CD8-positive, alpha-beta memory T cell (primary cell): ENCODE data around the gene ADPRH. TPM values are rescaled to one million over a fixed set of nuclear protein-coding genes. Genes with fewer than 3 reads are reported as not detected.
"Not testable (repeated sequence)": the region's sequence is repeated elsewhere in the genome, so short reads cannot be mapped to it uniquely, and the experiment has no call there.

Experiments
- CTCF ChIA-PET: fragments of 350-600 bp; sonication (Branson Sonifier 250); formaldehyde crosslinking; loops from one replicate; lab custom pipeline; 2021; ENCODE audit warnings: antibody characterized with exemption; lab: Charles Lee
- POLR2A ChIA-PET: fragments of 350-600 bp; sonication (Branson Sonifier 250); formaldehyde crosslinking; loops from one replicate; lab custom pipeline; 2021; ENCODE audit warnings: antibody characterized with exemption; lab: Charles Lee
- DNase-seq, 5 donors: peaks; one replicate each; pipeline versions ENCODE4 v3.0.0 to v3.0.0-alpha.2; 2020 to 2022; ENCODE audit warnings: mixed read lengths in 1 of 5
- H3K27ac ChIP-seq: one replicate; pipeline ENCODE4 v1.7.0; 2013; ENCODE audit warnings: low read depth, mild to moderate bottlenecking, low read length, moderate library complexity
- H3K27me3 ChIP-seq: 2 replicates; pipeline ENCODE4 v1.7.0; 2013; ENCODE audit warnings: low read length, mild to moderate bottlenecking; ENCODE audit not compliant: insufficient read depth, poor library complexity, severe bottlenecking
- H3K36me3 ChIP-seq: 2 replicates; pipeline ENCODE4 v1.7.0; 2013; ENCODE audit warnings: mild to moderate bottlenecking, low read length, moderate library complexity; ENCODE audit not compliant: insufficient read depth
- H3K4me1 ChIP-seq: 2 replicates; pipeline ENCODE4 v1.7.0; 2013; ENCODE audit warnings: mild to moderate bottlenecking, low read length, moderate library complexity; ENCODE audit not compliant: insufficient read depth
- H3K4me3 ChIP-seq: 2 replicates; pipeline ENCODE4 v1.7.0; 2013; ENCODE audit warnings: mild to moderate bottlenecking, low read length
- H3K9me3 ChIP-seq: 2 replicates; pipeline ENCODE4 v1.7.0; 2013; ENCODE audit warnings: mild to moderate bottlenecking, low read length
- H3K27ac Mint-ChIP-seq, 8 donors: one replicate each; pipeline ENCODE4 v1.8.0; 2020 to 2021; ENCODE audit warnings: mixed read lengths in 8 of 8, mild to moderate bottlenecking in 6 of 8, inconsistent platforms in 3 of 8, moderate library complexity in 3 of 8
- H3K27me3 Mint-ChIP-seq, 2 donors: one replicate each; pipeline ENCODE4 v1.8.0; 2020 to 2021; ENCODE audit warnings: mixed read lengths in 2 of 2, mild to moderate bottlenecking in 1 of 2, moderate library complexity in 1 of 2
- H3K36me3 Mint-ChIP-seq, 3 donors: one replicate each; pipeline ENCODE4 v1.8.0; 2020 to 2021; ENCODE audit warnings: mixed read lengths in 3 of 3, inconsistent platforms in 1 of 3, mild to moderate bottlenecking in 1 of 3
- H3K4me1 Mint-ChIP-seq, 3 donors: one replicate each; pipeline ENCODE4 v1.8.0; 2020 to 2021; ENCODE audit warnings: mixed read lengths in 3 of 3, inconsistent platforms in 1 of 3, mild to moderate bottlenecking in 1 of 3
- H3K4me3 Mint-ChIP-seq, 7 donors: one replicate each; pipeline ENCODE4 v1.8.0; 2020 to 2021; ENCODE audit warnings: mixed read lengths in 7 of 7, mild to moderate bottlenecking in 6 of 7, moderate library complexity in 4 of 7, inconsistent platforms in 2 of 7
- H3K9me3 Mint-ChIP-seq, 5 donors: one replicate each; pipeline ENCODE4 v1.8.0; 2020 to 2022; ENCODE audit warnings: mixed read lengths in 5 of 5, mild to moderate bottlenecking in 3 of 5, moderate library complexity in 2 of 5, inconsistent platforms in 1 of 5
- polyA plus RNA-seq: library from polyadenylated mRNA; unstranded; fragments of 300-500 nt; fragmentation: Illumina TruSeq; gene quantifications from one replicate; pipeline ENCODE4 v1.2.3, GENCODE V29; 2021
- total RNA-seq, 2 experiments: library from RNA; stranded (reverse); gene quantifications; one replicate each; pipeline ENCODE4 v1.2.3, GENCODE V29; 2021

Gene ADPRH
- total and polyA plus RNA-seq, 3 experiments from 2014 or later, result 2.5 to 7.9 (median 6.8) TPM

- Histone ChIP-seq H3K9me3 (no peaks in the 10 kb centered on the region), H3K36me3 (no peaks in the 10 kb centered on the region), H3K4me3 (no peak overlapping the region), H3K27ac (no peak overlapping the region), H3K27me3 (no peaks in the 10 kb centered on the region), H3K4me1 (no peaks in the 10 kb centered on the region)
- Mint-ChIP-seq H3K27me3 (peaks cover 0 to 3% of the 10 kb centered on the region in 2 donors), H3K36me3 (no peaks in the 10 kb centered on the region), H3K4me3 (no peak overlapping the region), H3K9me3 (no peaks in the 10 kb centered on the region), H3K4me1 (no peaks in the 10 kb centered on the region), H3K27ac (no peak overlapping the region)
- no peak for DNase-seq
- CTCF ChIA-PET, result no interaction called here
- POLR2A ChIA-PET, result no interaction called here
These were observed 37.0 kb upstream of the ADPRH start for GRCh38 chr3:119542168-119542767.

DNA sequence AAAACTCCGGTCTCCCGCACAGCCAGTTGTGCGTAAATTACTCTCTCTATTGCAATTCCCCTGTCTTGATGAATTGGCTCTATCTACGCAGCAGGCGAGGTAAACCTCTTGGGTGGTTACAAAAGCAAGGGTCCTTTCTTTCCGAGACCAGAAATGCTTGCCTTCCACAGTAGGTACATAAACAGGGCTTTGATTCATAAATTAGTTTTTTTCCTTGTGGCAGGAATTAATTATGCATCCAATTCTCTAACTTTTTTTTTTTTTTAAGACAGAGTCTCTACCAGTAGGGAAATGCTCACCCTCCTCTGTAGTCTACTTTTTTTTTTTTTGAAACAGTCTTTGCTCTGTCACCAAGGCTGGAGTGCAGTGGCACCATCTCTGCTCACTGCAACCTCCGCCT is 36.1 kb upstream of the ADPRH start:
- no peak overlapping the region for H3K27ac Mint-ChIP-seq
- no peaks in the 10 kb centered on the region for H3K36me3 Mint-ChIP-seq
- DNase-seq, result no peak
- H3K27ac ChIP-seq, result no peak overlapping the region
- peaks cover 0 to 3% of the 10 kb centered on the region in 2 donors for H3K27me3 Mint-ChIP-seq
- H3K4me3 Mint-ChIP-seq, result no peak overlapping the region
- no peaks in the 10 kb centered on the region for H3K4me1 Mint-ChIP-seq
- H3K4me1 ChIP-seq, result no peaks in the 10 kb centered on the region
- POLR2A ChIA-PET, result no interaction called here
- H3K9me3 Mint-ChIP-seq, result no peaks in the 10 kb centered on the region
- CTCF ChIA-PET, result interaction anchor here (0.7 to 0.8 kb wide), 2 partner anchors 14 to 23 kb away, joined by 3 read pairs; no protein-coding TSS in a partner anchor
- H3K27me3 ChIP-seq, result no peaks in the 10 kb centered on the region
- H3K4me3 ChIP-seq, result no peak overlapping the region
- H3K36me3 ChIP-seq, result no peaks in the 10 kb centered on the region
- no peaks in the 10 kb centered on the region for H3K9me3 ChIP-seq

- no peak overlapping the region for H3K4me3 Mint-ChIP-seq
- DNase-seq, result no peak
- no peaks in the 10 kb centered on the region for H3K36me3 Mint-ChIP-seq
- POLR2A ChIA-PET, result no interaction called here
- Histone ChIP-seq H3K36me3 (no peaks in the 10 kb centered on the region), H3K9me3 (no peaks in the 10 kb centered on the region), H3K4me1 (no peaks in the 10 kb centered on the region), H3K4me3 (no peak overlapping the region), H3K27me3 (no peaks in the 10 kb centered on the region), H3K27ac (no peak overlapping the region)
- no peaks in the 10 kb centered on the region for H3K9me3 Mint-ChIP-seq
- H3K4me1 Mint-ChIP-seq, result no peaks in the 10 kb centered on the region
- CTCF ChIA-PET, result no interaction called here
- peaks cover 0 to 3% of the 10 kb centered on the region in 2 donors for H3K27me3 Mint-ChIP-seq
- H3K27ac Mint-ChIP-seq, result no peak overlapping the region
These were observed 32.1 kb upstream of the ADPRH start for GRCh38 chr3:119547227-119547626.

DNA sequence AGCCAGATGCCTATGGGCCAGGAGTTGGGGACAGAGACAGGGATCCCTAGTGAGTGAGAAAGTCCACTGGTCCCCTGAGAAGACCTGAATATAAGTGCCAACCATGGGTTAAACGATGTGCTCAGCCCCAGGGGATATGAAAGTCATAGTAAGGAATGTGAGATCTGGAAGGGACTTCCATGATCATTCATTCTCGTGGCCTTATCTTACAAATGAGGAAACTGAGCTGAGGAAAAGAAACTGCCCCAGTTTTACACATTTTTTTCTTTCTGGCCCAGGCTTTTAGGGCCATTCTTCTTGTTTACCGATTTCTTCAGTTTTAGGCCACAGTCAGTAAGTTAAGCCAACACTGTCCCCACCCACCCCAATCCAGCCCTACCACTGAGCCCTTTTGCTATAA is 31.0 kb upstream of the ADPRH start:
- no peaks in the 10 kb centered on the region for H3K9me3 Mint-ChIP-seq

GRCh38 chr3:119550192-119550910 is 28.9 kb upstream of the ADPRH start:
- CTCF ChIA-PET, result interaction anchor here (1.0 kb wide), 1 partner anchor 10 kb away, joined by 3 read pairs; no protein-coding TSS in a partner anchor
- Histone ChIP-seq H3K4me1 (no peaks in the 10 kb centered on the region), H3K4me3 (no peak overlapping the region), H3K27ac (no peak overlapping the region), H3K9me3 (no peaks in the 10 kb centered on the region), H3K36me3 (no peaks in the 10 kb centered on the region), H3K27me3 (no peaks in the 10 kb centered on the region)
- no peak for DNase-seq
- Mint-ChIP-seq H3K9me3 (no peaks in the 10 kb centered on the region), H3K27ac (no peak overlapping the region), H3K36me3 (no peaks in the 10 kb centered on the region), H3K4me3 (no peak overlapping the region), H3K4me1 (peaks cover 0 to 5% (median 0%) of the 10 kb centered on the region in 3 donors), H3K27me3 (peaks cover 0 to 1% of the 10 kb centered on the region in 2 donors)
- POLR2A ChIA-PET, result no interaction called here

More for the DNA sequence above, 31.0 kb upstream of the ADPRH start:
- Histone ChIP-seq H3K27me3 (no peaks in the 10 kb centered on the region), H3K4me1 (no peaks in the 10 kb centered on the region), H3K36me3 (no peaks in the 10 kb centered on the region), H3K27ac (no peak overlapping the region), H3K4me3 (no peak overlapping the region), H3K9me3 (no peaks in the 10 kb centered on the region)
- no peaks in the 10 kb centered on the region for H3K4me1 Mint-ChIP-seq
- ChIA-PET CTCF (no interaction called here), POLR2A (no interaction called here)
- no peak for DNase-seq
- H3K36me3 Mint-ChIP-seq, result no peaks in the 10 kb centered on the region
- no peak overlapping the region for H3K4me3 Mint-ChIP-seq
- no peaks in the 10 kb centered on the region for H3K27me3 Mint-ChIP-seq
- H3K27ac Mint-ChIP-seq, result no peak overlapping the region

- no peak overlapping the region for H3K27ac Mint-ChIP-seq
- no peak overlapping the region for H3K27ac ChIP-seq
- POLR2A ChIA-PET, result no interaction called here
These were observed 27.7 kb upstream of the ADPRH start for GRCh38 chr3:119551598-119551997.

DNA sequence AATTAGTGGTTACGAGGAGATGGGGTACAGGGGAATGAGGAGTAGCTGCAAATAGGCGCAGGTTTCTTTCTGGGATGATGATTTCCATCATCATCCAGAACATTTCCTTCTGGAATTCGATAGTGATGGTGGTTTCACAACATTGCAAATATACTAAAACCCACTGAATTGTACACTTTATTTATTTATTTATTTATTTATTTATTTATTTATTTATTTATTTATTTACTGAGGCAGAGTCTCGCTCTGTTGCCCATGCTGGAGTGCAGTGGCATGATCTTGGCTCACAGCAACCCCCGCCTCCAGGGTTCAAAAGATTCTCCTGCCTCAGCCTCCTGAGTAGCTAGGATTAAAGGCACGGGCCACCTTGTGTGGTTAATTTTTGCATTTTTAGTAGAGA is 26.4 kb upstream of the ADPRH start:
- H3K9me3 ChIP-seq, H3K27me3 ChIP-seq, H3K27me3 Mint-ChIP-seq, CTCF ChIA-PET, H3K4me3 Mint-ChIP-seq, H3K9me3 Mint-ChIP-seq, H3K4me3 ChIP-seq, H3K4me1 ChIP-seq, H3K27ac Mint-ChIP-seq, H3K27ac ChIP-seq, H3K36me3 ChIP-seq, DNase-seq, H3K36me3 Mint-ChIP-seq: not testable (repeated sequence)
- POLR2A ChIA-PET, result interaction anchor here (1.0 kb wide), 1 partner anchor 54 kb away, joined by 3 read pairs; no protein-coding TSS in a partner anchor
- H3K4me1 Mint-ChIP-seq, result peaks cover 0 to 22% (median 4%) of the 10 kb centered on the region in 3 donors

More at GRCh38 chr3:119551598-119551997, 27.7 kb upstream of the ADPRH start:
- H3K9me3 ChIP-seq, result no peaks in the 10 kb centered on the region
- H3K4me3 ChIP-seq, result no peak overlapping the region
- no peak for DNase-seq
- Mint-ChIP-seq H3K4me3 (no peak overlapping the region), H3K4me1 (peaks cover 0 to 9% (median 0%) of the 10 kb centered on the region in 3 donors), H3K9me3 (no peaks in the 10 kb centered on the region), H3K27me3 (peaks cover 0 to 1% of the 10 kb centered on the region in 2 donors), H3K36me3 (no peaks in the 10 kb centered on the region)
- CTCF ChIA-PET, result interaction anchor here (1.2 kb wide), 1 partner anchor 12 kb away, joined by 3 read pairs; no protein-coding TSS in a partner anchor
- H3K27me3 ChIP-seq, result no peaks in the 10 kb centered on the region
- no peaks in the 10 kb centered on the region for H3K4me1 ChIP-seq
- H3K36me3 ChIP-seq, result no peaks in the 10 kb centered on the region

GRCh38 chr3:119553823-119554415 is 25.4 kb upstream of the ADPRH start:
- DNase-seq, result no peak
- no peak overlapping the region for H3K4me3 Mint-ChIP-seq
- no peaks in the 10 kb centered on the region for H3K4me1 ChIP-seq
- H3K9me3 ChIP-seq, result no peaks in the 10 kb centered on the region
- H3K4me1 Mint-ChIP-seq, result peaks cover 0 to 26% (median 7%) of the 10 kb centered on the region in 3 donors
- CTCF ChIA-PET, result no interaction called here
- no peaks in the 10 kb centered on the region for H3K9me3 Mint-ChIP-seq
- H3K36me3 Mint-ChIP-seq, result no peaks in the 10 kb centered on the region
- H3K27me3 Mint-ChIP-seq, result peaks cover 0 to 1% of the 10 kb centered on the region in 2 donors
- peak overlapping the region in 1 of 8 donors; percentile 52 for H3K27ac Mint-ChIP-seq
- POLR2A ChIA-PET, result no interaction called here
- H3K27me3 ChIP-seq, result no peaks in the 10 kb centered on the region
- H3K36me3 ChIP-seq, result no peaks in the 10 kb centered on the region
- no peak overlapping the region for H3K4me3 ChIP-seq
- no peak overlapping the region for H3K27ac ChIP-seq
